Activated CD8-positive, alpha-beta memory T cell treated with anti-CD3 and anti-CD28 coated beads for 1 hour (primary cell): ENCODE measurements around the gene MIGA1.
A peak's percentile ranks its signal among the peaks of the same experiment; 100 is the strongest.
"Not testable (repeated sequence)": the region's sequence is repeated elsewhere in the genome, so short reads cannot be mapped to it uniquely, and the experiment has no call there.

ENCODE experiments used
- DNase-seq, 2 donors: peaks; one replicate each; pipeline ENCODE4 v3.0.0-alpha.2; 2020; ENCODE audit warnings: low read depth in 1 of 2; ENCODE audit errors: extremely low read depth in 1 of 2

The MIGA1 gene

GRCh38 chr1:77779529-77780281 lies at the start of gene MIGA1:
Gene MIGA1 (plus strand): TSS chr1:77779649. CDS start chr1:77783253, 3,604 bp downstream.
- DNase-seq: peak; percentile 70 to 75

GRCh38 chr1:77732090-77732489 lies 47.4 kb upstream of the MIGA1 start:
- no peak for DNase-seq

- no peak for DNase-seq
Measured at GRCh38 chr1:77739235-77739634, 40.2 kb upstream of the MIGA1 start.

- no peak for DNase-seq
Measured at GRCh38 chr1:77741316-77741715, 38.1 kb upstream of the MIGA1 start.

- DNase-seq: no peak
Measured at GRCh38 chr1:77742011-77742555, 37.4 kb upstream of the MIGA1 start.

- no peak for DNase-seq
Measured at GRCh38 chr1:77744576-77744975, 34.9 kb upstream of the MIGA1 start.

GRCh38 chr1:77749489-77749888 lies 30.0 kb upstream of the MIGA1 start:
- DNase-seq: not testable (repeated sequence)

- DNase-seq: no peak
Measured at GRCh38 chr1:77756052-77756754, 23.2 kb upstream of the MIGA1 start.

- DNase-seq: no peak
Measured at GRCh38 chr1:77757066-77757584, 22.3 kb upstream of the MIGA1 start.

- no peak for DNase-seq
Measured at GRCh38 chr1:77757603-77758002, 21.8 kb upstream of the MIGA1 start.

GRCh38 chr1:77759071-77760028 lies 20.1 kb upstream of the MIGA1 start, which contains the start of gene USP33:
Gene USP33 (minus strand): TSS chr1:77759852. CDS start chr1:77741697, 18,155 bp downstream.
- peak; percentile 55 to 83 for DNase-seq

GRCh38 chr1:77762072-77762476 lies 17.4 kb upstream of the MIGA1 start:
- no peak for DNase-seq

GRCh38 chr1:77768006-77768405 lies 11.4 kb upstream of the MIGA1 start:
- no peak for DNase-seq

- DNase-seq: no peak
Measured at GRCh38 chr1:77776007-77776700, 3.3 kb upstream of the MIGA1 start.

- no peak for DNase-seq
Measured at GRCh38 chr1:77781683-77782082, 2.2 kb downstream of the MIGA1 start.

GRCh38 chr1:77783141-77783540 lies 3.7 kb downstream of the MIGA1 start:
- no peak for DNase-seq

- not testable (repeated sequence) for DNase-seq
Measured at GRCh38 chr1:77786093-77786741, 6.8 kb downstream of the MIGA1 start.

GRCh38 chr1:77794550-77794949 lies 15.1 kb downstream of the MIGA1 start:
- no peak for DNase-seq

GRCh38 chr1:77796695-77797405 lies 17.4 kb downstream of the MIGA1 start:
- DNase-seq: no peak
